HUES6 (cell line): ENCODE results near the gene CSF3.

ENCODE experiments used
- H3K27ac ChIP-seq: 2 replicates; pipeline ENCODE4 v1.7.0; 2013; ENCODE audit warnings: low read depth, mild to moderate bottlenecking, low read length, inconsistent platforms
- H3K27me3 ChIP-seq: 2 replicates; pipeline ENCODE4 v1.6.1; 2013; ENCODE audit warnings: low read length; ENCODE audit not compliant: control insufficient read depth, insufficient read depth
- H3K36me3 ChIP-seq: 2 replicates; pipeline ENCODE4 v1.6.1; 2013; ENCODE audit warnings: low read length; ENCODE audit not compliant: control insufficient read depth, insufficient read depth
- H3K4me1 ChIP-seq: 2 replicates; pipeline ENCODE4 v1.6.1; 2013; ENCODE audit warnings: low read length; ENCODE audit not compliant: control insufficient read depth, insufficient read depth
- H3K4me3 ChIP-seq: 2 replicates; pipeline ENCODE4 v1.5.1; 2013; ENCODE audit warnings: low read depth, low read length
- H3K9ac ChIP-seq: one replicate; pipeline ENCODE4 v1.6.1; 2013; ENCODE audit warnings: mild to moderate bottlenecking, low read length
- H3K9me3 ChIP-seq: 2 replicates; pipeline ENCODE4 v1.6.1; 2013; ENCODE audit warnings: low read depth, low read length; ENCODE audit not compliant: control insufficient read depth, insufficient read depth

Gene CSF3

GRCh38 chr17:40015005-40015997, at the start of gene CSF3:
CSF3 (plus strand) TSS chr17:40015440; CDS start chr17:40015475, 35 bp downstream.
- no peaks in the 10 kb centered on the region for H3K9me3 ChIP-seq
- H3K27ac ChIP-seq = no peak within 1 kb of the TSS
- peaks cover 21% of the 10 kb centered on the region for H3K36me3 ChIP-seq
- H3K9ac ChIP-seq = no peak within 1 kb of the TSS
- no peaks in the 10 kb centered on the region for H3K27me3 ChIP-seq
- peaks cover 30% of the 10 kb centered on the region for H3K4me1 ChIP-seq
- no peak within 1 kb of the TSS for H3K4me3 ChIP-seq

- Histone ChIP-seq H3K9me3 (no peaks in the 10 kb centered on the region), H3K9ac (no peak overlapping the region), H3K27me3 (peaks cover 17% of the 10 kb centered on the region; the same call in 1 of the 2 replicates), H3K4me1 (no peaks in the 10 kb centered on the region), H3K36me3 (no peaks in the 10 kb centered on the region), H3K27ac (no peak overlapping the region), H3K4me3 (no peak overlapping the region)
Measured at GRCh38 chr17:39966771-39967170, 48.5 kb upstream of the CSF3 start.

GRCh38 chr17:39968761-39969160, 46.5 kb upstream of the CSF3 start:
- H3K27ac ChIP-seq = no peak overlapping the region
- H3K36me3 ChIP-seq = no peaks in the 10 kb centered on the region
- H3K4me1 ChIP-seq = no peaks in the 10 kb centered on the region
- H3K4me3 ChIP-seq = no peak overlapping the region
- H3K9me3 ChIP-seq = no peaks in the 10 kb centered on the region
- peaks cover 19% of the 10 kb centered on the region; the same call in 1 of the 2 replicates for H3K27me3 ChIP-seq
- no peak overlapping the region for H3K9ac ChIP-seq

- Histone ChIP-seq H3K9me3 (no peaks in the 10 kb centered on the region), H3K4me3 (no peak overlapping the region), H3K4me1 (no peaks in the 10 kb centered on the region), H3K27me3 (peaks cover 19% of the 10 kb centered on the region; the same call in 1 of the 2 replicates), H3K27ac (no peak overlapping the region), H3K36me3 (no peaks in the 10 kb centered on the region), H3K9ac (no peak overlapping the region)
Measured at GRCh38 chr17:39969375-39969774, 45.9 kb upstream of the CSF3 start.

GRCh38 chr17:39970157-39970692, 45.0 kb upstream of the CSF3 start:
- no peak overlapping the region for H3K4me3 ChIP-seq
- H3K27me3 ChIP-seq = peaks cover 19% of the 10 kb centered on the region; the same call in 1 of the 2 replicates
- H3K27ac ChIP-seq = no peak overlapping the region
- H3K9me3 ChIP-seq = no peaks in the 10 kb centered on the region
- H3K4me1 ChIP-seq = no peaks in the 10 kb centered on the region
- H3K9ac ChIP-seq = no peak overlapping the region
- H3K36me3 ChIP-seq = no peaks in the 10 kb centered on the region

GRCh38 chr17:39971076-39971603, 44.1 kb upstream of the CSF3 start:
- Histone ChIP-seq H3K4me1 (no peaks in the 10 kb centered on the region), H3K4me3 (no peak overlapping the region), H3K27ac (no peak overlapping the region), H3K27me3 (peaks cover 19% of the 10 kb centered on the region; the same call in 1 of the 2 replicates), H3K9ac (no peak overlapping the region), H3K36me3 (no peaks in the 10 kb centered on the region), H3K9me3 (no peaks in the 10 kb centered on the region)

GRCh38 chr17:39972271-39972670, 43.0 kb upstream of the CSF3 start:
- no peak overlapping the region for H3K4me3 ChIP-seq
- no peaks in the 10 kb centered on the region for H3K36me3 ChIP-seq
- H3K27ac ChIP-seq = no peak overlapping the region
- peaks cover 19% of the 10 kb centered on the region; the same call in 1 of the 2 replicates for H3K27me3 ChIP-seq
- no peak overlapping the region for H3K9ac ChIP-seq
- H3K9me3 ChIP-seq = no peaks in the 10 kb centered on the region
- no peaks in the 10 kb centered on the region for H3K4me1 ChIP-seq

GRCh38 chr17:39973496-39973895, 41.7 kb upstream of the CSF3 start:
- Histone ChIP-seq H3K36me3 (no peaks in the 10 kb centered on the region), H3K4me3 (no peak overlapping the region), H3K27me3 (peaks cover 19% of the 10 kb centered on the region; the same call in 1 of the 2 replicates), H3K27ac (no peak overlapping the region), H3K4me1 (no peaks in the 10 kb centered on the region), H3K9me3 (no peaks in the 10 kb centered on the region), H3K9ac (no peak overlapping the region)

GRCh38 chr17:39974433-39974832, 40.8 kb upstream of the CSF3 start:
- H3K27me3 ChIP-seq = peaks cover 19% of the 10 kb centered on the region; the same call in 1 of the 2 replicates
- H3K36me3 ChIP-seq = no peaks in the 10 kb centered on the region
- no peaks in the 10 kb centered on the region for H3K9me3 ChIP-seq
- H3K4me3 ChIP-seq = no peak overlapping the region
- H3K9ac ChIP-seq = no peak overlapping the region
- H3K4me1 ChIP-seq = peaks cover 6% of the 10 kb centered on the region
- no peak overlapping the region for H3K27ac ChIP-seq

GRCh38 chr17:39975801-39976200, 39.4 kb upstream of the CSF3 start:
- Histone ChIP-seq H3K27ac (no peak overlapping the region), H3K27me3 (peaks cover 11% of the 10 kb centered on the region; the same call in 1 of the 2 replicates), H3K36me3 (no peaks in the 10 kb centered on the region), H3K4me3 (no peak overlapping the region), H3K9me3 (no peaks in the 10 kb centered on the region), H3K9ac (no peak overlapping the region), H3K4me1 (peaks cover 12% of the 10 kb centered on the region)
